Type B pancreatic cell (in vitro differentiated cells): ENCODE results near the gene PLCB1. TPM values are rescaled to one million over a fixed set of nuclear protein-coding genes. Genes with fewer than 3 reads are reported as not detected.

Experiments used
- DNase-seq: peaks from one replicate; pipeline ENCODE4 v3.0.0; 2021; ENCODE audit warnings: mixed read lengths; ENCODE audit not compliant: unreplicated experiment; ENCODE audit errors: extremely low spot score
- H3K27ac Mint-ChIP-seq: 2 replicates; pipeline ENCODE4 v1.8.0; 2021; ENCODE audit warnings: mild to moderate bottlenecking, mixed read lengths
- H3K27me3 Mint-ChIP-seq: 2 replicates; pipeline ENCODE4 v1.8.0; 2021; ENCODE audit warnings: mixed read lengths
- H3K36me3 Mint-ChIP-seq: 2 replicates; pipeline ENCODE4 v1.8.0; 2021; ENCODE audit warnings: mixed read lengths
- H3K4me1 Mint-ChIP-seq: one replicate; pipeline ENCODE4 v1.8.0; 2021; ENCODE audit warnings: mixed read lengths; ENCODE audit not compliant: unreplicated experiment
- H3K4me3 Mint-ChIP-seq: 2 replicates; pipeline ENCODE4 v1.8.0; 2021; ENCODE audit warnings: mild to moderate bottlenecking, mixed read lengths
- H3K9me3 Mint-ChIP-seq: 2 replicates; pipeline ENCODE4 v1.8.0; 2021; ENCODE audit warnings: mixed read lengths
- CTCF ChIP-seq: fragments of 200-600 bp; sonication (generic); conservative IDR thresholded peaks from 2 replicates; pipeline ENCODE4 v1.5.0; 2021; ENCODE audit warnings: antibody characterized with exemption, mild to moderate bottlenecking
- total RNA-seq: library from RNA; stranded (reverse); gene quantifications from 2 replicates; pipeline ENCODE4 v1.2.1, GENCODE V29; 2021; ENCODE audit warnings: low replicate concordance

Gene PLCB1
- total RNA-seq, 1 donor from 2014 or later = 17.9 TPM

GRCh38 chr20:8895472-8895871 is 763.4 kb downstream of the PLCB1 start:
- Mint-ChIP-seq H3K27me3 (no peaks in the 10 kb centered on the region), H3K4me3 (no peak overlapping the region), H3K36me3 (no peaks in the 10 kb centered on the region), H3K9me3 (peaks cover 19% of the 10 kb centered on the region), H3K27ac (no peak overlapping the region), H3K4me1 (no peaks in the 10 kb centered on the region)
- TF ChIP-seq CTCF = no peak
- DNase-seq = no peak

DNA sequence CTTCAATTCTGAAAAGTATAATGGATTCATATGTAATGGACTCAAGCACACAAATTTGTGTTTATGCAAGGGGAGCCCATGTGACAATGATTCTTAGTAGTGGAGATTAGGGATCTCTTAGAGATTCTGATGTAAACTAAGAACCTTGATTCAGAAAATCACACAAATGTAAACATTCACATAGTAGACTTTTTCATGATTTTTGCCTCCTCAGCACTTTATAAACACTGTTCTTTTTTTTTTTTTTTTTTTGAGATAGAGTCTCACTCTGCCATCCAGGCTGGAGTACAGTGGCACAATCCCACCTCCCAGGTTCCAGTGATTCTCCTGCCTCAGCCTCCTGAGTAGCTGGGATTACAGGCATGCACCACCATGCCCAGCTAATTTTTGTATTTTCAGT is 766.8 kb downstream of the PLCB1 start:
- DNase-seq = no peak
- Mint-ChIP-seq H3K27me3 (no peaks in the 10 kb centered on the region), H3K27ac (no peak overlapping the region), H3K36me3 (no peaks in the 10 kb centered on the region), H3K4me1 (no peaks in the 10 kb centered on the region), H3K4me3 (no peak overlapping the region), H3K9me3 (peaks cover 19% of the 10 kb centered on the region)
- no peak for TF ChIP-seq CTCF

GRCh38 chr20:8901237-8902025 is 769.4 kb downstream of the PLCB1 start:
- DNase-seq = no peak
- no peaks in the 10 kb centered on the region for H3K36me3 Mint-ChIP-seq
- H3K27me3 Mint-ChIP-seq = no peaks in the 10 kb centered on the region

DNA sequence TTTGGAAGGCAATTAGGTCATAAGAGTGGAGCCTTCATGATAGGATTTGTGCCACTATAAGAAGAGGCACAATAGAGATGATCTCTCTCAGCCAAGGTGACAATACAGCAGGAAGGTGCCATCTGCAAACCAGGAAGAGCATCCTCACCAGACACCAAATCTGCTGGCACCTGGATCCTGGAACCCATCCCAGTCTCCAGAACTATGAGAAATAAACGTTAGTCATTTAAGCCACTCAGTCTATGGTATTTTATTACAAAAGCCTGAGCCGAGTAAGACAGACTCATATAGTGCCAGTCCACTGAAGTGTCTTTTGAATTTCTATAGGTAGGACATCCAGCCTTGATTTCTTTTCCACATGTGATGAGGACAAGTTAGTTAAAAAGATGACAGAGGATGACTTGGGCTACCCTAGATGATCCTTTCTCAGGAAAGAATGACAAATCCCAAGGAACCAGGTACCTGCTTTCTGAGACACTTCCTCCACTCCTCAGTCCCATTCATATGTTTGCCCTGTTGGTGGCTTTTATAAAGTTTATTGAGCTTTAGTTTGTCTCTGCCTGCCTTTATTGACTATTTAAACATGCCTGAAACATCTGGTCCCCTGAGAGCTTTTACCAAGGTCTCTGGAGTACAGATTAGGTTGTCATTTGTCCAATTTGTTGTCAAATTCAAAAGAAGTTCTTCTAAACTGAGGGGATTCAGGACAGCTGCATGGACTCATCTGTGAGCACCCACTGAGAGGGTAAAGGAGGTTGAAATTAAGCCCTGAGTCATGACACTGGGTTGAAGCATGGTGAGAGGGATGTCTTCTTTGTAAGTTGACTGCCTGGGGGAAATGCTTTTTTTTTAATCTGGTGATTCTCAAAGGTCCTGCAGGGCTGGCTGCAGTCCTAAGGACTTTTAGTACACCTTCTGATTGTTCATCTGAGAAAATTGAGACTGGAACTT is 771.9 kb downstream of the PLCB1 start:
- H3K9me3 Mint-ChIP-seq = no peaks in the 10 kb centered on the region
- no peaks in the 10 kb centered on the region for H3K27me3 Mint-ChIP-seq
- H3K36me3 Mint-ChIP-seq = no peaks in the 10 kb centered on the region
- no peak for TF ChIP-seq CTCF
- no peaks in the 10 kb centered on the region for H3K4me1 Mint-ChIP-seq
- no peak overlapping the region for H3K27ac Mint-ChIP-seq
- DNase-seq = no peak
- H3K4me3 Mint-ChIP-seq = no peak overlapping the region

More at GRCh38 chr20:8901237-8902025, 769.4 kb downstream of the PLCB1 start:
- H3K27ac Mint-ChIP-seq = no peak overlapping the region
- no peak overlapping the region for H3K4me3 Mint-ChIP-seq
- TF ChIP-seq CTCF = no peak
- H3K4me1 Mint-ChIP-seq = no peaks in the 10 kb centered on the region
- no peaks in the 10 kb centered on the region for H3K9me3 Mint-ChIP-seq

GRCh38 chr20:8909596-8909995 is 777.5 kb downstream of the PLCB1 start:
- Mint-ChIP-seq H3K9me3 (no peaks in the 10 kb centered on the region), H3K36me3 (no peaks in the 10 kb centered on the region), H3K27me3 (no peaks in the 10 kb centered on the region), H3K27ac (no peak overlapping the region), H3K4me1 (peaks cover 4% of the 10 kb centered on the region), H3K4me3 (no peak overlapping the region)
- no peak for DNase-seq
- no peak for TF ChIP-seq CTCF
